ENCODE results near the gene MRAP2. TPM values are rescaled to one million over a fixed set of nuclear protein-coding genes. Genes with fewer than 3 reads are reported as not detected.

MRAP2 gene
- total RNA-seq, 1 experiment from 2014 or later, result 2.5 TPM

GRCh38 chr6:83998021-83998584 is 35.5 kb upstream of the MRAP2 start:
- no TSS peak for BruUV-seq (replicated peaks)
- no peak for DNase-seq (ENCODE audit: low read depth, low spot score)
- no peaks in the 10 kb centered on the region for H3K9me3 ChIP-seq (ENCODE audit: control insufficient read depth, insufficient read depth, low read depth, low read length)
- ChIA-PET POLR2A (no interaction called here), CTCF (no interaction called here)
- H3K27ac ChIP-seq (ENCODE audit: low read length), result no peak overlapping the region
- H3K4me1 ChIP-seq (ENCODE audit: control insufficient read depth, insufficient read depth, low read length), result no peaks in the 10 kb centered on the region
- no peaks in the 10 kb centered on the region for H3K27me3 ChIP-seq (ENCODE audit: control insufficient read depth, insufficient read depth, low read length)
- intact Hi-C loops (cut with micrococcal nuclease; ENCODE audit: unreplicated experiment), result no loop called here
- ATAC-seq, result no peak
- TF ChIP-seq POLR2AphosphoS5 (IDR thresholded peaks at IDR 0.05; ENCODE audit: low read depth, low read length) (no peak), REST (IDR thresholded peaks at IDR 0.05; ENCODE audit: insufficient read depth in 1 of 2, low read depth in 2 of 2, low read length in 1 of 2) (no peak), CTCF (IDR thresholded peaks at IDR 0.05) (no peak), TCF7L2 (IDR thresholded peaks at IDR 0.05; ENCODE audit: low read depth, low read length) (no peak), SIN3A (IDR thresholded peaks at IDR 0.05; ENCODE audit: borderline replicate concordance, insufficient read depth, low read depth, low read length) (no peak)
- no peaks in the 10 kb centered on the region for H3K36me3 ChIP-seq (ENCODE audit: control insufficient read depth, insufficient read depth, low read length)
- H3K4me3 ChIP-seq (ENCODE audit: low read depth in 2 of 2, low read length in 2 of 2), result no peak overlapping the region
- in situ Hi-C loops (cut with HindIII; ENCODE audit: low pct_unique_long_range_greater_than_20kb, low sequenced_read_pairs), result no loop called here

- no peaks in the 10 kb centered on the region for H3K4me1 ChIP-seq (ENCODE audit: control insufficient read depth, insufficient read depth, low read length)
- BruUV-seq (replicated peaks), result no TSS peak
These were observed 32.5 kb upstream of the MRAP2 start for GRCh38 chr6:84001119-84001518.

More at GRCh38 chr6:84001119-84001518, 32.5 kb upstream of the MRAP2 start:
- in situ Hi-C loops (cut with HindIII; ENCODE audit: low pct_unique_long_range_greater_than_20kb, low sequenced_read_pairs), result no loop called here
- intact Hi-C loops (cut with micrococcal nuclease; ENCODE audit: unreplicated experiment), result no loop called here
- H3K36me3 ChIP-seq (ENCODE audit: control insufficient read depth, insufficient read depth, low read length), result no peaks in the 10 kb centered on the region
- no peaks in the 10 kb centered on the region for H3K27me3 ChIP-seq (ENCODE audit: control insufficient read depth, insufficient read depth, low read length)
- no peak for TF ChIP-seq SIN3A (IDR thresholded peaks at IDR 0.05; ENCODE audit: borderline replicate concordance, insufficient read depth, low read depth, low read length)
- TF ChIP-seq CTCF (IDR thresholded peaks at IDR 0.05), result no peak
- no peak for TF ChIP-seq POLR2AphosphoS5 (IDR thresholded peaks at IDR 0.05; ENCODE audit: low read depth, low read length)
- TF ChIP-seq TCF7L2 (IDR thresholded peaks at IDR 0.05; ENCODE audit: low read depth, low read length), result no peak
- TF ChIP-seq REST (IDR thresholded peaks at IDR 0.05; ENCODE audit: insufficient read depth in 1 of 2, low read depth in 2 of 2, low read length in 1 of 2), result no peak
- POLR2A ChIA-PET, result no interaction called here
- CTCF ChIA-PET, result no interaction called here
- DNase-seq (ENCODE audit: low read depth, low spot score) (no peak), ATAC-seq (no peak)
- H3K4me3 ChIP-seq (ENCODE audit: low read depth in 2 of 2, low read length in 2 of 2), result no peak overlapping the region
- no peak overlapping the region for H3K27ac ChIP-seq (ENCODE audit: low read length)
- no peaks in the 10 kb centered on the region for H3K9me3 ChIP-seq (ENCODE audit: control insufficient read depth, insufficient read depth, low read depth, low read length)
